HG03139 (cell line): ENCODE results near the gene GRHL3.

Experiments used
- ATAC-seq: cut with Tn5 transposase; IDR thresholded peaks from one replicate; pipeline ENCODE4 v1.9.1; 2021; ENCODE audit not compliant: unreplicated experiment

Gene GRHL3

GRCh38 chr1:24317081-24317480 lies 2.1 kb upstream of the GRHL3 start:
- ATAC-seq = no peak

- ATAC-seq = no peak
Observed at GRCh38 chr1:24317956-24318614, 1.1 kb upstream of the GRHL3 start.

- ATAC-seq = no peak
Observed at GRCh38 chr1:24318615-24319311, 394 bp upstream of the GRHL3 start.

GRCh38 chr1:24319962-24320361 lies 805 bp downstream of the GRHL3 start:
- ATAC-seq = no peak

- no peak for ATAC-seq
Observed at GRCh38 chr1:24321126-24321525, 2.0 kb downstream of the GRHL3 start.

GRCh38 chr1:24321697-24322469 lies 2.7 kb downstream of the GRHL3 start:
- ATAC-seq = peak; percentile 61

- ATAC-seq = no peak
Observed at GRCh38 chr1:24322470-24323177, 3.5 kb downstream of the GRHL3 start.

GRCh38 chr1:24323281-24323680 lies 4.1 kb downstream of the GRHL3 start:
- ATAC-seq = no peak

GRCh38 chr1:24324903-24325302 lies 5.7 kb downstream of the GRHL3 start:
- ATAC-seq = no peak

- ATAC-seq = no peak
Observed at GRCh38 chr1:24325587-24326449, 6.7 kb downstream of the GRHL3 start.

- no peak for ATAC-seq
Observed at GRCh38 chr1:24327486-24327885, 8.3 kb downstream of the GRHL3 start.

GRCh38 chr1:24327891-24328290 lies 8.7 kb downstream of the GRHL3 start:
- ATAC-seq = no peak

GRCh38 chr1:24329331-24329730 lies 10.2 kb downstream of the GRHL3 start:
- no peak for ATAC-seq

- no peak for ATAC-seq
Observed at GRCh38 chr1:24329797-24330543, 10.8 kb downstream of the GRHL3 start.

- no peak for ATAC-seq
Observed at GRCh38 chr1:24331961-24332673, 13.0 kb downstream of the GRHL3 start.

GRCh38 chr1:24336075-24336474 lies 16.9 kb downstream of the GRHL3 start:
- ATAC-seq = no peak

- ATAC-seq = no peak
Observed at GRCh38 chr1:24337455-24337854, 18.3 kb downstream of the GRHL3 start.

GRCh38 chr1:24338447-24338846 lies 19.3 kb downstream of the GRHL3 start:
- no peak for ATAC-seq

- no peak for ATAC-seq
Observed at GRCh38 chr1:24339996-24340395, 20.8 kb downstream of the GRHL3 start.
